ENCODE measurements around the gene ENGASE.

Gene ENGASE

DNA sequence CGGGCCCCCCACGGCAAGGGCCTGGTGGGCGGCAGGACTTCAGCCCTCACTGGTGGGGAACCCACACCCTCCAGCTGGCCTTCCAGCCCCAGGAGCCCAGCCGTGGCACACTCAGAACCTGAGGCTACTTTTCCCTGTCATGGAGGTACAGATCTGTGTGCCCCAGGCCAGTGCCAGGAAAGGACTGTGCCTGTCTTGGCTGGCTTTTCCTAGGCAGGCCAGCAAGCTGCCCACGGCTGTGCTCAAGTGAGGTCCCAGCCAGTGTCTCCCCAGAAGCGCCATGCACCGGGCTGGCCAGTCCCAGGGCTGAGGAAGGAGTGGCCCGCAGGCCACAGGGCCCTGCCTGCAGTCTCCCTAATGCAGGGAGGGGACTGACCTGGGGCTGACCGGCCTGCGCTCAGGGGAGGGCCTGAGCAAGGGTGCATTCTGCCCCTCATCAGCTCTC lies 16.6 kb downstream of the ENGASE start:
- TF ChIP-seq, protein P1, sequence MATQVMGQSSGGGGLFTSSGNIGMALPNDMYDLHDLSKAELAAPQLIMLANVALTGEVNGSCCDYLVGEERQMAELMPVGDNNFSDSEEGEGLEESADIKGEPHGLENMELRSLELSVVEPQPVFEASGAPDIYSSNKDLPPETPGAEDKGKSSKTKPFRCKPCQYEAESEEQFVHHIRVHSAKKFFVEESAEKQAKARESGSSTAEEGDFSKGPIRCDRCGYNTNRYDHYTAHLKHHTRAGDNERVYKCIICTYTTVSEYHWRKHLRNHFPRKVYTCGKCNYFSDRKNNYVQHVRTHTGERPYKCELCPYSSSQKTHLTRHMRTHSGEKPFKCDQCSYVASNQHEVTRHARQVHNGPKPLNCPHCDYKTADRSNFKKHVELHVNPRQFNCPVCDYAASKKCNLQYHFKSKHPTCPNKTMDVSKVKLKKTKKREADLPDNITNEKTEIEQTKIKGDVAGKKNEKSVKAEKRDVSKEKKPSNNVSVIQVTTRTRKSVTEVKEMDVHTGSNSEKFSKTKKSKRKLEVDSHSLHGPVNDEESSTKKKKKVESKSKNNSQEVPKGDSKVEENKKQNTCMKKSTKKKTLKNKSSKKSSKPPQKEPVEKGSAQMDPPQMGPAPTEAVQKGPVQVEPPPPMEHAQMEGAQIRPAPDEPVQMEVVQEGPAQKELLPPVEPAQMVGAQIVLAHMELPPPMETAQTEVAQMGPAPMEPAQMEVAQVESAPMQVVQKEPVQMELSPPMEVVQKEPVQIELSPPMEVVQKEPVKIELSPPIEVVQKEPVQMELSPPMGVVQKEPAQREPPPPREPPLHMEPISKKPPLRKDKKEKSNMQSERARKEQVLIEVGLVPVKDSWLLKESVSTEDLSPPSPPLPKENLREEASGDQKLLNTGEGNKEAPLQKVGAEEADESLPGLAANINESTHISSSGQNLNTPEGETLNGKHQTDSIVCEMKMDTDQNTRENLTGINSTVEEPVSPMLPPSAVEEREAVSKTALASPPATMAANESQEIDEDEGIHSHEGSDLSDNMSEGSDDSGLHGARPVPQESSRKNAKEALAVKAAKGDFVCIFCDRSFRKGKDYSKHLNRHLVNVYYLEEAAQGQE (IDR thresholded peaks at IDR 0.05; ENCODE audit: insufficient read depth in 1 of 2, low read depth in 2 of 2, low read length in 2 of 2) = no peak
- no peak for TF ChIP-seq POLR2AphosphoS5 (IDR thresholded peaks at IDR 0.05; ENCODE audit: low read depth, low read length)
- TF ChIP-seq FOXP2 (optimal IDR thresholded peaks at IDR 0.05; ENCODE audit: borderline replicate concordance, extremely low read depth, extremely low read length, insufficient read depth) = no peak
- no peak for TF ChIP-seq TAF1 (IDR thresholded peaks at IDR 0.05; ENCODE audit: borderline replicate concordance, insufficient read depth, low read length)
- TF ChIP-seq SIN3A (IDR thresholded peaks at IDR 0.05; ENCODE audit: borderline replicate concordance, insufficient read depth, low read length) = no peak

DNA sequence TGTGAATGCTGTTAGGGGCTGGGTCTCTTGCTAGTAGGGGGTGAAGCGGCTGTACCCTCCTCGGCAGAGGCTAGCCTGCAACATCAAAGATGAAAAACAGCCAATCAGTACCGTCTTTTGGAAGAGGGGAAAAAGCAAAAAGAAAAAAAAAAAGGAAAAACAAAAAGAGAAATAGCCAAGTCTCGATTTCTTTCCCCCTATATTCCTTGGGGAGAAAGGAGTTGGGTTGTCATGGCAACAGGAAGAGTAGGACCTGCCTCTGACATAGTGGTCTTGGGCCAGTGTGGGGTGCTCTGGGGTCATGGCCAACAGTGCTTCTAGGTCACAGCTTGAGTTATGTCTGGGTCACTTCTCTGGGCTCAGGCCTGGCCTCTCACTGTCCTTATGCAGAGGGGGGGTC lies 17.9 kb downstream of the ENGASE start:
- TF ChIP-seq FOXP2 (optimal IDR thresholded peaks at IDR 0.05; ENCODE audit: borderline replicate concordance, extremely low read depth, extremely low read length, insufficient read depth) (no peak), SIN3A (IDR thresholded peaks at IDR 0.05; ENCODE audit: borderline replicate concordance, insufficient read depth, low read length) (no peak), POLR2AphosphoS5 (IDR thresholded peaks at IDR 0.05; ENCODE audit: low read depth, low read length) (no peak), TAF1 (IDR thresholded peaks at IDR 0.05; ENCODE audit: borderline replicate concordance, insufficient read depth, low read length) (no peak)
- TF ChIP-seq, protein P1 (IDR thresholded peaks at IDR 0.05; ENCODE audit: insufficient read depth in 1 of 2, low read depth in 2 of 2, low read length in 2 of 2) = no peak

DNA sequence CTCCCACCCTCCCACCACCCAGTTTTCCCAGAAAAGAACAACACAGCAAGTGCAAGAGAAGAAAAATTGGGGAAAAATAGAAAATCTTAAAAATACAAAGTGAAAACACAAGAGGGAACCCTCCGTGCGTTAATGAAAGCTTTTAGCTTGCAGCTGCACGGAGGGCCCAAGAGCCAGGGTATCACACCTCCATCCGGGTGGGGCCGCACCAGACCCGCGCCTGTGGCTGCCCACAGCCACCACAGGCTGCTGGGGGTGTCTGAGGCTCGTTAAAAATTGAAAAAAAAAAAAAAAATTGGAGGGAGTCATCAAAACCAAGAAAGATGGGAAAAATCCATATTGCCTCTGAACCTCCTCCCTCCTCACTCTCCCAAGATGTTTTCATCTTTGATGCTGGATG lies 18.6 kb downstream of the ENGASE start:
- TF ChIP-seq, protein P1 (IDR thresholded peaks at IDR 0.05; ENCODE audit: insufficient read depth in 1 of 2, low read depth in 2 of 2, low read length in 2 of 2) = no peak
- TF ChIP-seq POLR2AphosphoS5 (IDR thresholded peaks at IDR 0.05; ENCODE audit: low read depth, low read length) (no peak), FOXP2 (optimal IDR thresholded peaks at IDR 0.05; ENCODE audit: borderline replicate concordance, extremely low read depth, extremely low read length, insufficient read depth) (no peak), SIN3A (IDR thresholded peaks at IDR 0.05; ENCODE audit: borderline replicate concordance, insufficient read depth, low read length) (no peak), TAF1 (IDR thresholded peaks at IDR 0.05; ENCODE audit: borderline replicate concordance, insufficient read depth, low read length) (no peak)

DNA sequence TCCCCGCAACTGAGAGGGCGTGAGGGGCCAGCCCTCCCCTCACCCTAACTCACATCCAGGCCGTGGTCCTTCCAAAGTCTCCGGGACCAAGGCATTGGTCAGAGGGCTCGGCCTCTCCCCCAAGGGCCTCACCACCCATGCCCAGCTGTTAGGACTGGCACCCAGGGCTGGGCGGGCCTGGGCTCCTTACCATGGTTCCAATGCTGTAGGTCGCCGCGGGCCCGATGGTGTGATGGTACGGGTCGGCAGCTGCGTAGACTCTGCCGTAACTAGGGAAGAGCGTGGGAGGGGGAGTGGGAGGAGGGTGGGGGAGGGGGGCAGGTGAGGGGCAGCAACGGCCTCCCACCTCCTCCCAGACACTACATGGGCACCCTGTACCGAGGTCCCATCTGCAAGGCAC lies 19.6 kb downstream of the ENGASE start:
- TF ChIP-seq POLR2AphosphoS5 (IDR thresholded peaks at IDR 0.05; ENCODE audit: low read depth, low read length) = no peak
- TF ChIP-seq, protein P1 (IDR thresholded peaks at IDR 0.05; ENCODE audit: insufficient read depth in 1 of 2, low read depth in 2 of 2, low read length in 2 of 2) = no peak
- TF ChIP-seq FOXP2 (optimal IDR thresholded peaks at IDR 0.05; ENCODE audit: borderline replicate concordance, extremely low read depth, extremely low read length, insufficient read depth) = no peak
- no peak for TF ChIP-seq SIN3A (IDR thresholded peaks at IDR 0.05; ENCODE audit: borderline replicate concordance, insufficient read depth, low read length)
- TF ChIP-seq TAF1 (IDR thresholded peaks at IDR 0.05; ENCODE audit: borderline replicate concordance, insufficient read depth, low read length) = no peak
